Transverse colon (tissue), 4 donors: ENCODE data around the gene PHF10. TPM values are rescaled to one million over a fixed set of nuclear protein-coding genes. Genes with fewer than 3 reads are reported as not detected.
"Not testable (repeated sequence)": the region's sequence is repeated elsewhere in the genome, so short reads cannot be mapped to it uniquely, and the experiment has no call there.

Source experiments
- DNase-seq: peaks from one replicate; pipeline ENCODE4 v3.0.0-alpha.2; 2019
- H3K27ac ChIP-seq, 4 donors: fragments of 200-600 bp; sonication (generic); 2 replicates each; pipeline ENCODE4 v1.5.1; 2016 to 2018; ENCODE audit warnings: inconsistent platforms in 4 of 4
- H3K27me3 ChIP-seq: fragments of 200-600 bp; sonication (generic); 2 replicates; pipeline ENCODE4 v1.5.1; 2017; ENCODE audit warnings: inconsistent platforms
- H3K36me3 ChIP-seq, 4 donors: fragments of 200-600 bp; sonication (generic); 2 replicates each; pipeline ENCODE4 v1.5.1; 2017 to 2019; ENCODE audit warnings: inconsistent platforms in 4 of 4
- H3K4me1 ChIP-seq, 4 donors: fragments of 200-600 bp; sonication (generic); 2 replicates each; pipeline ENCODE4 v1.5.1; 2017 to 2020; ENCODE audit warnings: inconsistent platforms in 4 of 4
- H3K4me3 ChIP-seq, 4 donors: fragments of 200-600 bp; sonication (generic); 1 replicate in 1 of 4; 2 replicates in 3 of 4; pipeline versions ENCODE4 v1.5.1 to v1.6.1; 2017 to 2019; ENCODE audit warnings: inconsistent platforms in 4 of 4
- H3K9me3 ChIP-seq, 2 donors: fragments of 200-600 bp; sonication (generic); 2 replicates each; pipeline ENCODE4 v1.5.1; 2017 to 2019; ENCODE audit warnings: inconsistent platforms in 2 of 2
- CTCF ChIP-seq, 5 experiments: fragments of 200-600 bp in 3 of 5; fragments of 450-650 bp in 2 of 5; sonication (generic) in 3 of 5; IDR thresholded peaks; 1 replicate in 2 of 5; 2 replicates in 3 of 5; pipeline ENCODE4 v1.5.1; 2016 to 2017; ENCODE audit warnings: antibody characterized with exemption in 5 of 5, inconsistent platforms in 3 of 5, mild to moderate bottlenecking in 2 of 5, moderate library complexity in 1 of 5
- EP300 ChIP-seq: sonication (generic); formaldehyde crosslinking; IDR thresholded peaks from one replicate; pipeline ENCODE4 v1.6.1; 2017; ENCODE audit warnings: antibody characterized with exemption, low read depth
- POLR2A ChIP-seq: fragments of 450-650 bp; IDR thresholded peaks from one replicate; pipeline ENCODE4 v1.6.1; 2016; ENCODE audit warnings: antibody characterized with exemption, mild to moderate bottlenecking, moderate library complexity
- POLR2AphosphoS5 ChIP-seq, 3 donors: sonication (generic); formaldehyde crosslinking; IDR thresholded peaks; one replicate each; pipeline ENCODE4 v1.6.1; 2016; ENCODE audit warnings: antibody characterized with exemption in 3 of 3
- WGBS, 2 donors: methylation state at CpG; one replicate each; pipeline ENCODE4 v1.1.5; 2018; ENCODE audit warnings: low coverage in 1 of 2; 5-methylcytosine and 5-hydroxymethylcytosine counted together
- in situ Hi-C, 4 donors: fragments of 200-750 bp; cut with MboI; loops; one replicate each; pipeline versions ENCODE4 v1.15.0 to v1.15.1; 2017; ENCODE audit warnings: low sequenced_read_pairs in 3 of 4, low pct_ligation_motif_present in 1 of 4, low pct_unique_long_range_greater_than_20kb in 1 of 4
- intact Hi-C: fragments of 100-400 bp; cut with DNase I; formaldehyde crosslinking; loops from one replicate; pipeline ENCODE4 v1.15.1; 2023; ENCODE audit warnings: low total_unique reads
- total RNA-seq, 4 donors: library from RNA; depleted of rRNA; stranded (reverse); fragments of >200 nt; gene quantifications; one replicate each; pipeline ENCODE4 v1.1.0, GENCODE V29; 2016

PHF10 gene
- total RNA-seq, 4 donors from 2014 or later: 21.3 to 49.9 (median 25.3) TPM

- intact Hi-C loops (loop anchor here (2.0 kb wide), 1 partner anchor 49 kb away; the partner anchor contains the start of genes DYNLT2 and ERMARD), in situ Hi-C loops (no loop called here)
- no peaks in the 10 kb centered on the region for H3K36me3 ChIP-seq
- peak within 1 kb of the TSS; percentile 94 to 98 (median 97) for H3K27ac ChIP-seq
- H3K4me3 ChIP-seq: peak within 1 kb of the TSS; percentile 66 to 96 (median 78)
- TF ChIP-seq EP300 (no peak), POLR2A (peak; percentile 98), CTCF (IDR thresholded peaks at IDR 0.05) (no peak), POLR2AphosphoS5 (IDR thresholded peaks at IDR 0.05) (peak; percentile 98)
- DNase-seq: peak; percentile 98
- H3K27me3 ChIP-seq: no peaks in the 10 kb centered on the region
- 0% methylated on average over 33 of the region's 92 CpGs; no CpG with 5 or more reads in 1 of the 2 donors for WGBS, 2 donors
- H3K9me3 ChIP-seq: no peaks in the 10 kb centered on the region
- peaks cover 17 to 50% (median 33%) of the 10 kb centered on the region in 4 donors for H3K4me1 ChIP-seq
Measured at GRCh38 chr6:169701954-169702839, 22.1 kb downstream of the PHF10 start, which contains the start of the genes C6orf120 and WDR27. Gene C6orf120, plus strand, starts transcription at chr6:169702126. Its CDS starts 334 bp downstream, at chr6:169702460. Gene WDR27, minus strand, starts transcription at chr6:169702029. Its CDS starts 13,024 bp downstream, at chr6:169689005.

GRCh38 chr6:169701311-169701953 lies 22.9 kb downstream of the PHF10 start:
- Histone ChIP-seq H3K4me1 (peaks cover 17 to 50% (median 33%) of the 10 kb centered on the region in 4 donors), H3K4me3 (peak overlapping the region; percentile 66 to 96 (median 78)), H3K36me3 (no peaks in the 10 kb centered on the region), H3K27ac (peak overlapping the region; percentile 94 to 98 (median 97)), H3K9me3 (no peaks in the 10 kb centered on the region), H3K27me3 (no peaks in the 10 kb centered on the region)
- in situ Hi-C loops (no loop called here), intact Hi-C loops (loop anchor here (2.0 kb wide), 1 partner anchor 49 kb away; the partner anchor contains the start of genes DYNLT2 and ERMARD)
- peak; percentile 28 for DNase-seq
- TF ChIP-seq POLR2AphosphoS5 (IDR thresholded peaks at IDR 0.05) (no peak), POLR2A (no peak), CTCF (IDR thresholded peaks at IDR 0.05) (no peak)
- WGBS, 2 donors: 0% methylated on average over 4 to 36 of the region's 54 CpGs

- peak overlapping the region in 3 of 4 donors; percentile 13 to 96 (median 51) for H3K27ac ChIP-seq
- no peaks in the 10 kb centered on the region for H3K9me3 ChIP-seq
- no peak for TF ChIP-seq EP300
- no peak for TF ChIP-seq CTCF (IDR thresholded peaks at IDR 0.05)
- no peak for TF ChIP-seq POLR2AphosphoS5 (IDR thresholded peaks at IDR 0.05)
- TF ChIP-seq POLR2A: no peak
- H3K27me3 ChIP-seq: no peaks in the 10 kb centered on the region
- 22% methylated on average over 5 of the region's 5 CpGs; no CpG with 5 or more reads in 1 of the 2 donors for WGBS, 2 donors
- H3K36me3 ChIP-seq: no peaks in the 10 kb centered on the region
- H3K4me3 ChIP-seq: peak overlapping the region in 1 of 4 donors; percentile 85
- intact Hi-C loops: loop anchor here (2.0 kb wide), 1 partner anchor 51 kb away; the partner anchor contains the start of genes DYNLT2 and ERMARD
- peaks cover 17 to 43% (median 33%) of the 10 kb centered on the region in 4 donors for H3K4me1 ChIP-seq
- peak; percentile 22 for DNase-seq
- in situ Hi-C loops: no loop called here
Measured at GRCh38 chr6:169700296-169700695, 24.0 kb downstream of the PHF10 start.

- intact Hi-C loops, H3K4me3 ChIP-seq, H3K9me3 ChIP-seq, H3K27ac ChIP-seq, DNase-seq, H3K36me3 ChIP-seq, in situ Hi-C loops, H3K27me3 ChIP-seq: not testable (repeated sequence)
- 83 to 100% methylated on average over 4 to 10 of the region's 10 CpGs for WGBS, 2 donors
- peak in 2 of 5 experiments; percentile 17 to 31 for TF ChIP-seq CTCF (IDR thresholded peaks at IDR 0.05)
- H3K4me1 ChIP-seq: peaks cover 7 to 16% (median 14%) of the 10 kb centered on the region in 4 donors
Measured at GRCh38 chr6:169697115-169697514, 27.2 kb downstream of the PHF10 start.
